GM19463 (cell line): ENCODE data around the gene MAPKBP1.
A peak's percentile ranks its signal among the peaks of the same experiment; 100 is the strongest.
"Not testable (repeated sequence)": the region's sequence is repeated elsewhere in the genome, so short reads cannot be mapped to it uniquely, and the experiment has no call there.

Experiments used
- ATAC-seq: cut with Tn5 transposase; IDR thresholded peaks from one replicate; pipeline ENCODE4 v1.9.1; 2021; ENCODE audit warnings: mild to moderate bottlenecking, moderate library complexity; ENCODE audit not compliant: unreplicated experiment

MAPKBP1 gene

GRCh38 chr15:41825572-41826535, 51.6 kb downstream of the MAPKBP1 start:
- no peak for ATAC-seq

- no peak for ATAC-seq
Measured at GRCh38 chr15:41827290-41827879, 53.1 kb downstream of the MAPKBP1 start.

- peak; percentile 72 for ATAC-seq
Measured at GRCh38 chr15:41827880-41828806, 53.9 kb downstream of the MAPKBP1 start, which contains the start of gene JMJD7. JMJD7 (plus strand) TSS chr15:41828092; CDS start chr15:41828125, 33 bp downstream.

GRCh38 chr15:41828807-41829141, 54.5 kb downstream of the MAPKBP1 start:
- no peak for ATAC-seq

- ATAC-seq, result no peak
Measured at GRCh38 chr15:41829959-41830646, 55.8 kb downstream of the MAPKBP1 start.

GRCh38 chr15:41831291-41831690, 57.0 kb downstream of the MAPKBP1 start:
- not testable (repeated sequence) for ATAC-seq

- ATAC-seq, result no peak
Measured at GRCh38 chr15:41832208-41832607, 57.9 kb downstream of the MAPKBP1 start.

- no peak for ATAC-seq
Measured at GRCh38 chr15:41832875-41833274, 58.6 kb downstream of the MAPKBP1 start.

- no peak for ATAC-seq
Measured at GRCh38 chr15:41834096-41834495, 59.8 kb downstream of the MAPKBP1 start.

GRCh38 chr15:41836073-41836472, 61.8 kb downstream of the MAPKBP1 start:
- no peak for ATAC-seq

GRCh38 chr15:41836713-41837454, 62.6 kb downstream of the MAPKBP1 start:
- ATAC-seq, result no peak

GRCh38 chr15:41838400-41838897, 64.2 kb downstream of the MAPKBP1 start, which contains the start of gene PLA2G4B:
PLA2G4B (plus strand) TSS chr15:41838847; CDS start chr15:41838914, 67 bp downstream.
- no peak for ATAC-seq

GRCh38 chr15:41839781-41840491, 65.7 kb downstream of the MAPKBP1 start:
- ATAC-seq, result no peak

- no peak for ATAC-seq
Measured at GRCh38 chr15:41840673-41841072, 66.4 kb downstream of the MAPKBP1 start.

- ATAC-seq, result no peak
Measured at GRCh38 chr15:41841131-41841530, 66.8 kb downstream of the MAPKBP1 start.

- ATAC-seq, result no peak
Measured at GRCh38 chr15:41842229-41842628, 67.9 kb downstream of the MAPKBP1 start.

GRCh38 chr15:41843571-41843970, 69.3 kb downstream of the MAPKBP1 start:
- ATAC-seq, result no peak

- no peak for ATAC-seq
Measured at GRCh38 chr15:41844814-41845213, 70.5 kb downstream of the MAPKBP1 start.

GRCh38 chr15:41847206-41847605, 72.9 kb downstream of the MAPKBP1 start:
- no peak for ATAC-seq
